HepG2 (cell line): ENCODE data around the gene DCTN1. TPM values are rescaled to one million over a fixed set of nuclear protein-coding genes. Genes with fewer than 3 reads are reported as not detected.

ENCODE experiments used
- ATAC-seq: fragments of 200-7000 bp; cut with Tn5 transposase; 3 replicates; pipeline ENCODE4 v1.9.1; 2020; ENCODE audit warnings: mild to moderate bottlenecking, moderate library complexity
- BruUV-seq: library from RNA; stranded (reverse); fragments of 400-500 nt; replicated peaks from 2 replicates; lab custom pipeline; 2021; lab: Mats Ljungman, UMichigan
- CTCF ChIA-PET: fragments of 300-600 bp; formaldehyde crosslinking; extraction: SDS; loops from one replicate; lab custom pipeline; 2021; ENCODE audit warnings: low total read pairs, inconsistent platforms, low intra/inter-chr PET ratio; lab: Yijun Ruan, JAX
- POLR2A ChIA-PET: fragments of 350-600 bp; sonication (Branson Sonifier 250); formaldehyde crosslinking; loops from one replicate; lab custom pipeline; 2020; ENCODE audit warnings: antibody characterized with exemption, inconsistent platforms; lab: Yijun Ruan, JAX
- DNase-seq: peaks from one replicate; pipeline ENCODE4 v3.0.0-alpha.2; 2015; ENCODE audit warnings: low spot score
- FAIRE-seq: peaks from 3 replicates; lab custom pipeline; 2011; peaks lifted over from hg19 to GRCh38; lab: Jason Lieb, UNC
- H2AFZ ChIP-seq: one replicate; pipeline ENCODE4 v1.6.1; 2011; ENCODE audit warnings: low read length, inconsistent platforms
- H3K27ac ChIP-seq: fragments of 300-600 bp; 3 replicates; pipeline ENCODE4 v1.8.0; 2011; ENCODE audit warnings: mixed run types, mild to moderate bottlenecking, mixed read lengths, low read length, inconsistent platforms; ENCODE audit not compliant: insufficient read depth; ENCODE audit errors: extremely low read length
- H3K27me3 ChIP-seq, 2 experiments: fragments of 200-600 bp in 1 of 2; 2 replicates in 1 of 2; 3 replicates in 1 of 2; pipeline versions ENCODE4 v1.6.0 to v1.8.0; 2011; ENCODE audit warnings: low read length in 2 of 2, mild to moderate bottlenecking in 2 of 2, moderate library complexity in 2 of 2, inconsistent platforms in 1 of 2; ENCODE audit not compliant: insufficient read depth in 2 of 2, control insufficient read depth in 1 of 2
- H3K36me3 ChIP-seq, 2 experiments: fragments of 200-600 bp in 1 of 2; replicated peaks in 1 of 2; 2 replicates in 1 of 2; 3 replicates in 1 of 2; pipeline versions ENCODE4 v1.5.1 to v1.8.0; 2011; ENCODE audit warnings: low read length in 2 of 2, inconsistent platforms in 1 of 2; ENCODE audit not compliant: insufficient read depth in 2 of 2, control insufficient read depth in 1 of 2
- H3K4me1 ChIP-seq: 2 replicates; pipeline ENCODE4 v1.5.1; 2012; ENCODE audit warnings: low read length, inconsistent platforms; ENCODE audit not compliant: insufficient read depth
- H3K4me2 ChIP-seq: 2 replicates; pipeline ENCODE4 v1.6.0; 2011; ENCODE audit warnings: low read depth, low read length, inconsistent platforms
- H3K4me3 ChIP-seq, 3 experiments: fragments of 200-600 bp in 1 of 3; sonication (generic), shearing (Covaris generic) in 1 of 3; replicated peaks in 1 of 3; 2 replicates each; pipeline ENCODE4 v1.5.1; 2011 to 2016; ENCODE audit warnings: low read length in 3 of 3, inconsistent platforms in 2 of 3, low read depth in 2 of 3, mild to moderate bottlenecking in 2 of 3, control low read depth in 1 of 3, mixed read lengths in 1 of 3; ENCODE audit not compliant: insufficient read depth in 1 of 3
- H3K79me2 ChIP-seq: one replicate; pipeline ENCODE4 v1.6.1; 2011; ENCODE audit warnings: low read length, inconsistent platforms; ENCODE audit not compliant: insufficient read depth
- H3K9ac ChIP-seq: 2 replicates; pipeline ENCODE4 v1.6.0; 2011; ENCODE audit warnings: mild to moderate bottlenecking, low read depth, low read length, inconsistent platforms; ENCODE audit not compliant: insufficient read depth
- H3K9me3 ChIP-seq: 2 replicates; pipeline ENCODE4 v1.5.1; 2012; ENCODE audit warnings: mild to moderate bottlenecking, low read length
- H4K20me1 ChIP-seq: 2 replicates; pipeline ENCODE4 v1.6.0; 2011; ENCODE audit warnings: inconsistent platforms, mild to moderate bottlenecking, low read length, moderate library complexity; ENCODE audit not compliant: insufficient read depth
- HDAC1 ChIP-seq: sonication (generic); formaldehyde crosslinking; IDR thresholded peaks from 2 replicates; pipeline ENCODE4 v1.5.1; 2020; ENCODE audit warnings: mild to moderate bottlenecking, missing genetic modification reagents
- HNRNPLL ChIP-seq: fragments of 200-400 bp; formaldehyde crosslinking; IDR thresholded peaks from 2 replicates; pipeline ENCODE4 v1.6.1; 2017; ENCODE audit warnings: mild to moderate bottlenecking, low read depth, low read length; ENCODE audit not compliant: poor library complexity, severe bottlenecking
- KDM1A ChIP-seq: IDR thresholded peaks from 2 replicates; pipeline ENCODE4 v1.6.1; 2016; ENCODE audit warnings: missing compliant biosample characterization
- MTA1 ChIP-seq: sonication (generic); formaldehyde crosslinking; IDR thresholded peaks from 2 replicates; pipeline ENCODE4 v1.4.0; 2020; ENCODE audit warnings: missing genetic modification reagents, mild to moderate bottlenecking, borderline replicate concordance
- REST ChIP-seq, 2 experiments: IDR thresholded peaks; 2 replicates each; pipeline ENCODE4 v1.6.1; 2011 to 2012; ENCODE audit warnings: low read length in 2 of 2, borderline replicate concordance in 1 of 2, low read depth in 1 of 2, mild to moderate bottlenecking in 1 of 2, moderate library complexity in 1 of 2
- ZKSCAN1 ChIP-seq: fragments of 150-350 bp; IDR thresholded peaks from 2 replicates; pipeline ENCODE4 v1.6.1; 2014; ENCODE audit warnings: low read length
- ZNF142 ChIP-seq: sonication (generic); formaldehyde crosslinking; IDR thresholded peaks from 2 replicates; pipeline ENCODE4 v1.4.0; 2020; ENCODE audit warnings: missing genetic modification reagents
- ZNF30 ChIP-seq: sonication (generic); formaldehyde crosslinking; IDR thresholded peaks from 2 replicates; pipeline ENCODE4 v1.5.0; 2020; ENCODE audit warnings: mild to moderate bottlenecking, missing genetic modification reagents
- ZNF343 ChIP-seq: sonication (generic); formaldehyde crosslinking; IDR thresholded peaks from 2 replicates; pipeline ENCODE4 v1.4.0; 2020; ENCODE audit warnings: mild to moderate bottlenecking, missing genetic modification reagents
- ZNF724P ChIP-seq: sonication (generic); formaldehyde crosslinking; IDR thresholded peaks from 2 replicates; pipeline ENCODE4 v1.8.0; 2022; ENCODE audit warnings: missing genetic modification reagents, borderline replicate concordance
- ZNF75D ChIP-seq: sonication (generic); formaldehyde crosslinking; IDR thresholded peaks from 2 replicates; pipeline ENCODE4 v1.8.1; 2023; ENCODE audit warnings: missing genetic modification reagents, mild to moderate bottlenecking, borderline replicate concordance
- ZNF776 ChIP-seq: sonication (generic); formaldehyde crosslinking; IDR thresholded peaks from 2 replicates; pipeline ENCODE4 v1.4.0; 2020; ENCODE audit warnings: mild to moderate bottlenecking, missing genetic modification reagents
- ZSCAN29 ChIP-seq: sonication (generic); formaldehyde crosslinking; conservative IDR thresholded peaks from 2 replicates; pipeline ENCODE4 v1.4.0; 2020; ENCODE audit warnings: mild to moderate bottlenecking, missing genetic modification reagents
- WGBS: methylation state at CpG from one replicate; pipeline ENCODE4 v1.1.6; 2017; ENCODE audit warnings: low lambda C conversion rate; 5-methylcytosine and 5-hydroxymethylcytosine counted together
- in situ Hi-C: cut with HindIII; loops from 2 replicates; pipeline ENCODE4 v1.10.0; 2017; ENCODE audit warnings: low pct_unique_long_range_greater_than_20kb; ENCODE audit not compliant: extremely low pct_ligation_motif_present
- intact Hi-C: fragments of 100-400 bp; cut with micrococcal nuclease; formaldehyde crosslinking; loops from one replicate; pipeline ENCODE4 v1.10.0; 2022; ENCODE audit not compliant: unreplicated experiment
- polyA plus RNA-seq, 8 experiments: library from polyadenylated mRNA; depleted of rRNA in 3 of 8; stranded (reverse) in 7 of 8; unstranded in 1 of 8; fragments of >200 nt; fragmentation: Illumina TruSeq in 4 of 8; extraction: Trizol in 4 of 8; gene quantifications; 2 replicates each; pipeline versions ENCODE4 v1.2.1 to v1.2.3, GENCODE V29; 2011 to 2016; ENCODE audit warnings: low read depth in 4 of 8, missing spikeins in 1 of 8, mixed read lengths in 1 of 8; ENCODE audit not compliant: insufficient read depth in 1 of 8
- total RNA-seq, 5 experiments: library from RNA; depleted of rRNA; stranded (reverse); fragments of >200 nt; fragmentation: Illumina TruSeq; extraction: Trizol; gene quantifications; 2 replicates each; pipeline ENCODE4 v1.2.3, GENCODE V29; 2016; ENCODE audit warnings: low read depth in 1 of 5

Gene DCTN1
- total and polyA plus RNA-seq, 2 of the 13 experiments (the other 11 are each of a cell fraction or from before 2014, with no cell fraction given), result 73.2 to 122 TPM

GRCh38 chr2:74416778-74417177 is 36.7 kb upstream of the DCTN1 start (continued):
- TF ChIP-seq ZNF142 (no peak), ZSCAN29 (CRISPR knock-in tag) (no peak), HDAC1 (no peak)

- FAIRE-seq, result no peak
- H3K4me3 ChIP-seq, result no peak overlapping the region
- no peaks in the 10 kb centered on the region for H4K20me1 ChIP-seq
- H3K9me3 ChIP-seq, result no peaks in the 10 kb centered on the region
- ChIA-PET CTCF (no interaction called here), POLR2A (no interaction called here)
- no peak overlapping the region for H2AFZ ChIP-seq
- intact Hi-C loops, result no loop called here
- H3K27me3 ChIP-seq, result peaks cover 0 to 10% of the 10 kb centered on the region in 2 experiments; a peak in 3 of 5 replicates
- no peak for DNase-seq
- no peak overlapping the region for H3K27ac ChIP-seq
- no peaks in the 10 kb centered on the region for H3K36me3 ChIP-seq
- ATAC-seq, result no peak
- H3K9ac ChIP-seq, result no peak overlapping the region
- in situ Hi-C loops, result no loop called here
- H3K4me2 ChIP-seq, result no peak overlapping the region
- no peaks in the 10 kb centered on the region for H3K79me2 ChIP-seq
- WGBS, result 63% methylated on average over 35 of the region's 35 CpGs
- no TSS peak for BruUV-seq
- peaks cover 36% of the 10 kb centered on the region for H3K4me1 ChIP-seq
- 0 out of 2 replicates have a peak, but pooled peaks have one; percentile 51 for TF ChIP-seq ZNF776
- TF ChIP-seq ZNF30 (CRISPR knock-in tag), result no peak
- no peak for TF ChIP-seq ZNF343
- 0 out of 2 replicates have a peak, but pooled peaks have one; percentile 30 for TF ChIP-seq ZKSCAN1
- no peak for TF ChIP-seq HDAC1
- TF ChIP-seq ZNF75D, result no peak
- peak; percentile 19 for TF ChIP-seq HNRNPLL
- no peak for TF ChIP-seq ZNF724P
- TF ChIP-seq KDM1A (CRISPR knock-in tag), result no peak
- TF ChIP-seq REST (IDR thresholded peaks at IDR 0.05; ENCODE audit: borderline replicate concordance in 1 of 2, low read depth in 1 of 2, low read length in 2 of 2), result no peak
- no peak for TF ChIP-seq MTA1
Observed at GRCh38 chr2:74415762-74416395, 35.8 kb upstream of the DCTN1 start.
